ENCODE data around the gene ODF2. TPM values are rescaled to one million over a fixed set of nuclear protein-coding genes. Genes with fewer than 3 reads are reported as not detected.
"Not testable (repeated sequence)": the region's sequence is repeated elsewhere in the genome, so short reads cannot be mapped to it uniquely, and the experiment has no call there.

Gene ODF2
- total RNA-seq, 1 donor from 2014 or later, result 85.5 TPM

- H3K27ac Mint-ChIP-seq (ENCODE audit: unreplicated experiment), result peak overlapping the region; percentile 99
- no peak for DNase-seq (ENCODE audit: low read depth, low spot score)
- no peaks in the 10 kb centered on the region for H3K36me3 Mint-ChIP-seq (ENCODE audit: low read depth)
- no peaks in the 10 kb centered on the region for H3K9me3 Mint-ChIP-seq
- H3K4me1 Mint-ChIP-seq, result peaks cover 45% of the 10 kb centered on the region
- peak overlapping the region; percentile 71 for H3K4me3 Mint-ChIP-seq
- no peak for TF ChIP-seq CTCF (conservative IDR thresholded peaks at IDR 0.05)
- H3K27me3 Mint-ChIP-seq (ENCODE audit: low read depth), result peaks cover 7% of the 10 kb centered on the region
Observed at GRCh38 chr9:128416432-128417019, 39.3 kb upstream of the ODF2 start.

- H3K4me1 Mint-ChIP-seq, result peaks cover 34% of the 10 kb centered on the region
- H3K4me3 Mint-ChIP-seq, result peak overlapping the region; percentile 77
- no peak for DNase-seq (ENCODE audit: low read depth, low spot score)
- H3K27me3 Mint-ChIP-seq (ENCODE audit: low read depth), result peaks cover 3% of the 10 kb centered on the region
- no peak overlapping the region for H3K27ac Mint-ChIP-seq (ENCODE audit: unreplicated experiment)
- no peaks in the 10 kb centered on the region for H3K36me3 Mint-ChIP-seq (ENCODE audit: low read depth)
- TF ChIP-seq CTCF (conservative IDR thresholded peaks at IDR 0.05), result no peak
- no peaks in the 10 kb centered on the region for H3K9me3 Mint-ChIP-seq
Observed at GRCh38 chr9:128419061-128419925, 36.5 kb upstream of the ODF2 start.

DNA sequence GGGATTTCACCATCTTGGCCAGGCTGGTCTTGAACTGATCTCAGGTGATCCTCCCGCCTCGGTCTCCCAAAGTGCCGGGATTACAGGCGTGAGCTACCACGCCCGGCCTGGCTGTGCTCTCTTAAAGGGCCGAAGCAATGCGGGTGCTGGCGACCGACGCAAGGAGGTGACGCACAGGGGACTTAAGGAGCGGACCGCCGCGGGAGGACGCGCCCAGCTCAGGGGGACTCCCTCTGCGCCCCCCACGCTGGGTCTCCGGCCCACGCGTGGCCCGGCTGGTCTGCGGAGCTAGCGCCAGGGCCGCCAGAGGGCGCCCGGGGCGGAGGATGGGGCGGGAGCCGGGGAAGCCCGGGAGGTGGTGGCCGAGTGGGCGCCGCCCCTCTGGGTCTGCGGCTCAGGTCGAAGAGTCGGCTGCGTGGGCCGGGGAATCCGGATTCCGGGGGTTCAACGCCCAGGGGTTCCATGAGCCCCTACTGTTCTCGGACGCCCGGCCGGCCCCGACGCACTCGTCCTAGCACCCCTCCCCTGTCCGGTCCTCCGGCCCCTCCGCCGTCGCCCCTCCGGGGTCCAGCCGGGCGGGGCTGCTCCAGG is 35.7 kb upstream of the ODF2 start:
- Mint-ChIP-seq H3K27ac (ENCODE audit: unreplicated experiment) (no peak overlapping the region), H3K4me3 (peak overlapping the region; percentile 77), H3K4me1 (peaks cover 27% of the 10 kb centered on the region), H3K36me3 (ENCODE audit: low read depth) (no peaks in the 10 kb centered on the region), H3K27me3 (ENCODE audit: low read depth) (peaks cover 3% of the 10 kb centered on the region), H3K9me3 (no peaks in the 10 kb centered on the region)
- DNase-seq (ENCODE audit: low read depth, low spot score), result peak; percentile 76
- TF ChIP-seq CTCF (conservative IDR thresholded peaks at IDR 0.05), result peak; percentile 80

DNA sequence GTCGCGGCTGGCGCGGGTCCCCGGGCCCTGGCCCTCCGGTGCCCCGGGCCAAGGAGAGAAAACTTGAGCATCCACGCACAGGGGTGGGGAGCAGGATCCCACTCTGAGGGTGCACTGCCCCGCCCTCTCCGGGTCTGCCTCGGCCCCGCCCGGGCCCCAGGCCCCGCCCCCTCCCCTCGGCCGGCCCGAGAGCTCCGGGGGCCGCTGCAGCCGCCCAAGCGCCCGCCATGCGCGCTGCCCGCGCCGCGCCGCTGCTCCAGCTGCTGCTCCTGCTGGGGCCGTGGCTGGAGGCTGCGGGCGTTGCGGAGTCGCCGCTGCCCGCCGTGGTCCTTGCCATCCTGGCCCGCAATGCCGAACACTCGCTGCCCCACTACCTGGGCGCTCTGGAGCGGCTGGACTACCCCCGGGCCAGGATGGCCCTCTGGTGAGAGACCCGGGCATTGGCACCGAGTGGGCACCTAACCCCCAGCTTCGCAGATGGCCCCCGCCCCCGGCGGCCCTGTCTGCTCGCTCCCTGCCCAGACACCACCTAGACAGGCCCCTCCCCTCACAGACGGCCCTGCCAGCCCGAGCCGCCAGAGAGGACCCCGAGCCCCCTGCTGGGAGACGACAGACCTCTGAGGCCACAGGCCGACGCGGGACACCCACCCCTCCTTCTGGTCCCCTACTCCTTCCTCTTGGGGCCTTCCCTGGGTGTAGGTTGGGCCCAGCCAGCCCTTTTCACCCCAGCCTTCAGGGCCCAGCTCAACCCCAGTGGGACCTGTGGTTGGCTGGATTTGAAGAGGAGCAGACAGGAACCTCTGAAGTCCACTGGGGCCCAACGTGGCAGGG is 34.9 kb upstream of the ODF2 start, which contains the start of gene CERCAM:
Gene CERCAM, plus strand, starts transcription at position 207 of the 831 bp plus-strand sequence. Its CDS starts 21 bp downstream, at position 228.
- DNase-seq (ENCODE audit: low read depth, low spot score), result peak; percentile 60
- Mint-ChIP-seq H3K4me1 (peaks cover 20% of the 10 kb centered on the region), H3K36me3 (ENCODE audit: low read depth) (no peaks in the 10 kb centered on the region), H3K27me3 (ENCODE audit: low read depth) (peaks cover 2% of the 10 kb centered on the region), H3K27ac (ENCODE audit: unreplicated experiment) (no peak within 1 kb of the TSS), H3K4me3 (peak within 1 kb of the TSS; percentile 83), H3K9me3 (no peaks in the 10 kb centered on the region)
- peak; percentile 37 for TF ChIP-seq CTCF (conservative IDR thresholded peaks at IDR 0.05)

DNA sequence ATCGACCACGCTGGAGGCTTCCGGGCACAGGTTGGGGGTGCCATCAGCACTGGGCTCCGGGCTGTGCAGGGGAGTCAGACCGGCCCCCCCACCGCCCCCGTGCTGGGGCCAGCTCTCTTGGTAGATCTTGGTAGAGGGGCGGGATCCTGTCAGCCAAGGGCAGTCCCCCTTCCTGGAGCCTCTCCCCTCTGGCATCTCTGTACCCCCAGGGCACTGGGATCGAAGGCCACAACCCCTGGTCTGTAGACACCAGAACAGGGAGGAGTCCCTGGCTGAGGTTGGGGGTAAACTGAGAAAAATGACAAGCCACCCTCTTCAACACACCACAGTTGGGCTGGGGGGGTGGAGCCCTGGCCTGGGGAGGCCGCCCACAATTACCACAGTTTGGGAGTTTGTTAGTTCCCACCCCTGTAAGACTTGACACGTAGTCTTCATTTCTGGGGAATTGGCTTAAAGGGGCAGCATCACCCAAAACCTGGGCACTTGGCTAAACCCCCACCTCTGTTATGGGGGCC is 34.3 kb upstream of the ODF2 start:
- Mint-ChIP-seq H3K4me3 (peak overlapping the region; percentile 83), H3K27ac (ENCODE audit: unreplicated experiment) (no peak overlapping the region), H3K4me1 (peaks cover 13% of the 10 kb centered on the region), H3K27me3 (ENCODE audit: low read depth) (no peaks in the 10 kb centered on the region), H3K9me3 (no peaks in the 10 kb centered on the region), H3K36me3 (ENCODE audit: low read depth) (no peaks in the 10 kb centered on the region)
- DNase-seq (ENCODE audit: low read depth, low spot score), result no peak
- no peak for TF ChIP-seq CTCF (conservative IDR thresholded peaks at IDR 0.05)

- H3K27me3 Mint-ChIP-seq (ENCODE audit: low read depth); H3K4me1 Mint-ChIP-seq; H3K36me3 Mint-ChIP-seq (ENCODE audit: low read depth); DNase-seq (ENCODE audit: low read depth, low spot score); H3K27ac Mint-ChIP-seq (ENCODE audit: unreplicated experiment); H3K9me3 Mint-ChIP-seq: not testable (repeated sequence)
- peak overlapping the region; percentile 51 for H3K4me3 Mint-ChIP-seq
Observed at GRCh38 chr9:128422022-128422782, 33.6 kb upstream of the ODF2 start.
